ENCODE results near the gene HCN1.
"Not testable (repeated sequence)": the region's sequence is repeated elsewhere in the genome, so short reads cannot be mapped to it uniquely, and the experiment has no call there.

HCN1 gene

DNA sequence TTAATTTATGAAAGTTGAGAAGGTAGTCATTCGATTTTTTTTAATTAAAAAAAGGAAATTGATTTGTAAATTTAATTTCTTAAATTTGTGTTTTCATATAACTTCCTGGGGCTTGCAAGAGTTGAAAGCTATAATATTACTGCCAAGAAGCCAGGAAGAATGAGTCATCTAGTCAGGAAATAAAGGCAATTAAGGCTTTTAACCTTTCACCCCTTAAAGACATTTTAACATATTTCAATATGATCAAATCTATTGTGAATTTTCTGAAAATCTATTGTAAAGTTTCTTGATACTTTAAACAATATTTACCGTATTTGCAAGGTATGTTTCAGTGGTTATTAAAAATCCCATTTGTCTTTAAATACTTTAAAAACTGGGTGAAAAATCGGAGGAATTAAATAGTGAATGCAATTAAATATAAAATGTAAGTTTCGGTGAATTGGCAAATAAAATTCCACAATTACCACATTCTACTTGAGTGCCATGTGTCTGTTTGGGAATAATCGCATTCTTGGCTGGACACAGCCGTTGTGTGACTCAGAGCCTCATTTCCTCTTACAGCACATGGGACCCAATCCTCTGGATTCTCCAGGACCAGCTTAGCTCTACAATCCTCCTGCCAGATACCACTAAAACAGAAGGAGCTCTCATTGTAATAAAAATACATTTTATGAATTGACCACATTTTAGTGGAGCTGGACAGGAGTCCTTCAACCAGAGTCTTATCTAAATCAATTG lies 310.7 kb downstream of the HCN1 start:
- no peak for TF ChIP-seq CTCF (IDR thresholded peaks at IDR 0.05; ENCODE audit: insufficient read depth, low read depth, low read length, missing control alignments)
- H3K4me3 ChIP-seq (ENCODE audit: low read depth, low read length) = no peak overlapping the region
- DNase-seq (ENCODE audit: low read depth) = no peak

DNA sequence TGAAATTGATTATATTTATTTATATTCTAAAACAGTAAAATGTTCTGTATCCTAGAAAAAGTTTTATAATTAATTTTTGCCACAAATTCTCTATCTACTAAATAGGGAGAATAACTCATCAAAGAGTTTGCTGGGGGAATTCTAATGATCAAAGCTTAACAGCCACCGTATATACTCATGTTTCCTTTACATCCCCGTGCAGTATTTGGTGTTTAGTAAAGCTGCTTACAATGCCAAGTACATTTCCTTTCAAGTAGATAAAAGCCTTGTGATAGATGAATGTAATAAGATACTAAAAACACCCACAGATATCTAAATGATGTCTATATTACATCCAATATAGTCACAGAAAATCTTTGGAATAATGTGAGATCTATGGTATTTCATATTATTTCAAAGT lies 312.2 kb downstream of the HCN1 start:
- no peak for DNase-seq (ENCODE audit: low read depth)
- TF ChIP-seq CTCF (IDR thresholded peaks at IDR 0.05; ENCODE audit: insufficient read depth, low read depth, low read length, missing control alignments) = no peak
- H3K4me3 ChIP-seq (ENCODE audit: low read depth, low read length) = no peak overlapping the region

- H3K4me3 ChIP-seq (ENCODE audit: low read depth, low read length) = no peak overlapping the region
- no peak for DNase-seq (ENCODE audit: low read depth)
- TF ChIP-seq CTCF (IDR thresholded peaks at IDR 0.05; ENCODE audit: insufficient read depth, low read depth, low read length, missing control alignments) = no peak
These were observed 313.6 kb downstream of the HCN1 start for GRCh38 chr5:45382583-45382982.

DNA sequence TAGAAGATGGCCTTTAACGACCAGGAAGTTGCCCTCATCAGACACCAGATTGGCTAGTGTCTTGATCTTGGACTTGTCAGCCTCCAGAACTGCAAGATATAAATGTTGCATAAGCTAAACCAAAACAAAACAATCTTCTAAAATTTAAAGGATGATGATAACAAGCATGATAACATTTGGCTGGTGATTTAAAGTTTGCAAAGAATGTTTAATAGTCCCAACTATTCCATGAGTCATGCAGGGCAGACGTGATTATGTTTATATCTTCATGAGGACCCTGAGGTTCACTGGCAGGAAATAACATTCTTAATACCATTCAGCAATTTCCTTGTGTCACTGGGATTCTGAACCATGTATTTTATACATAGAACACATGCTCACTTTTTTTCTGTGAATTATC lies 319.8 kb downstream of the HCN1 start:
- no peak for TF ChIP-seq CTCF (IDR thresholded peaks at IDR 0.05; ENCODE audit: insufficient read depth, low read depth, low read length, missing control alignments)

GRCh38 chr5:45372629-45373028 lies 323.6 kb downstream of the HCN1 start:
- no peak overlapping the region for H3K4me3 ChIP-seq (ENCODE audit: low read depth, low read length)
- no peak for TF ChIP-seq CTCF (IDR thresholded peaks at IDR 0.05; ENCODE audit: insufficient read depth, low read depth, low read length, missing control alignments)
- DNase-seq (ENCODE audit: low read depth) = no peak

More for the DNA sequence above, 319.8 kb downstream of the HCN1 start:
- no peak for DNase-seq (ENCODE audit: low read depth)
- H3K4me3 ChIP-seq (ENCODE audit: low read depth, low read length) = no peak overlapping the region

- not testable (repeated sequence) for DNase-seq (ENCODE audit: low read depth)
These were observed 324.8 kb downstream of the HCN1 start for GRCh38 chr5:45371423-45371822.

GRCh38 chr5:45355189-45355992 lies 340.8 kb downstream of the HCN1 start:
- TF ChIP-seq CTCF (IDR thresholded peaks at IDR 0.05; ENCODE audit: insufficient read depth, low read depth, low read length, missing control alignments) = no peak
- H3K4me3 ChIP-seq (ENCODE audit: low read depth, low read length) = no peak overlapping the region
- DNase-seq (ENCODE audit: low read depth) = no peak

More at GRCh38 chr5:45371423-45371822, 324.8 kb downstream of the HCN1 start:
- not testable (repeated sequence) for H3K4me3 ChIP-seq (ENCODE audit: low read depth, low read length)

Data from GM12865 (cell line).